Astrocyte of the spinal cord (primary cell): Measurements from ENCODE around the gene CD200.

Experiments
- DNase-seq: peaks from one replicate; pipeline ENCODE4 v3.0.0; 2011; ENCODE audit warnings: low read depth, low spot score
- H3K4me3 ChIP-seq: 2 replicates; pipeline ENCODE4 v1.5.1; 2011; ENCODE audit warnings: low read depth, mild to moderate bottlenecking, low read length, moderate library complexity
- in situ Hi-C: cut with HindIII; loops from 2 replicates; pipeline ENCODE4 v1.10.0; 2017; ENCODE audit warnings: low sequenced_read_pairs
- TF ChIP-seq, protein P1 (sequence below): IDR thresholded peaks from 2 replicates; pipeline ENCODE4 v1.5.1; 2012; ENCODE audit warnings: low read depth, mild to moderate bottlenecking, low read length, inconsistent platforms

Gene CD200

DNA sequence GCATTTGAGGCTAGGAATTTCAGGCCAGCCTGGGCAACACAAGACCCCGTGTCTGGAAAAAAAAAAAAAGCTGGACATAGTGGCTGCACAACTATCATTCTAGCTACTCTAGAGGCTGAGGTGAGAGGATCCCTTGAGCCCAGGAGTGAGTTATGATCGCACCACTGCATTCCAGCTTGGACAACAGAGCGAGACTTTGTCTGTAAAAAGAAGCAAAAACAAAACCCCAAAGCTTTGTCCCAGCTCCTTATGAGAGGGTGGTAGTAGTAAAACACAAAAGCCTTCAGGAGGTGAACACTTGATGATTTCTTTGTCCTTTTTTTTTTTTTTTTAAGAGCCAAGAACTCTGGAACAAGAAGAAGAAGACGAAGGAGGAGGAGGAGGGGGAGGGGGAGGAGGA, 1.1 kb upstream of the CD200 start:
- H3K4me3 ChIP-seq, result no peak overlapping the region
- TF ChIP-seq, protein P1, sequence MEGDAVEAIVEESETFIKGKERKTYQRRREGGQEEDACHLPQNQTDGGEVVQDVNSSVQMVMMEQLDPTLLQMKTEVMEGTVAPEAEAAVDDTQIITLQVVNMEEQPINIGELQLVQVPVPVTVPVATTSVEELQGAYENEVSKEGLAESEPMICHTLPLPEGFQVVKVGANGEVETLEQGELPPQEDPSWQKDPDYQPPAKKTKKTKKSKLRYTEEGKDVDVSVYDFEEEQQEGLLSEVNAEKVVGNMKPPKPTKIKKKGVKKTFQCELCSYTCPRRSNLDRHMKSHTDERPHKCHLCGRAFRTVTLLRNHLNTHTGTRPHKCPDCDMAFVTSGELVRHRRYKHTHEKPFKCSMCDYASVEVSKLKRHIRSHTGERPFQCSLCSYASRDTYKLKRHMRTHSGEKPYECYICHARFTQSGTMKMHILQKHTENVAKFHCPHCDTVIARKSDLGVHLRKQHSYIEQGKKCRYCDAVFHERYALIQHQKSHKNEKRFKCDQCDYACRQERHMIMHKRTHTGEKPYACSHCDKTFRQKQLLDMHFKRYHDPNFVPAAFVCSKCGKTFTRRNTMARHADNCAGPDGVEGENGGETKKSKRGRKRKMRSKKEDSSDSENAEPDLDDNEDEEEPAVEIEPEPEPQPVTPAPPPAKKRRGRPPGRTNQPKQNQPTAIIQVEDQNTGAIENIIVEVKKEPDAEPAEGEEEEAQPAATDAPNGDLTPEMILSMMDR, result no peak
- no peak for DNase-seq
- in situ Hi-C loops, result no loop called here

DNA sequence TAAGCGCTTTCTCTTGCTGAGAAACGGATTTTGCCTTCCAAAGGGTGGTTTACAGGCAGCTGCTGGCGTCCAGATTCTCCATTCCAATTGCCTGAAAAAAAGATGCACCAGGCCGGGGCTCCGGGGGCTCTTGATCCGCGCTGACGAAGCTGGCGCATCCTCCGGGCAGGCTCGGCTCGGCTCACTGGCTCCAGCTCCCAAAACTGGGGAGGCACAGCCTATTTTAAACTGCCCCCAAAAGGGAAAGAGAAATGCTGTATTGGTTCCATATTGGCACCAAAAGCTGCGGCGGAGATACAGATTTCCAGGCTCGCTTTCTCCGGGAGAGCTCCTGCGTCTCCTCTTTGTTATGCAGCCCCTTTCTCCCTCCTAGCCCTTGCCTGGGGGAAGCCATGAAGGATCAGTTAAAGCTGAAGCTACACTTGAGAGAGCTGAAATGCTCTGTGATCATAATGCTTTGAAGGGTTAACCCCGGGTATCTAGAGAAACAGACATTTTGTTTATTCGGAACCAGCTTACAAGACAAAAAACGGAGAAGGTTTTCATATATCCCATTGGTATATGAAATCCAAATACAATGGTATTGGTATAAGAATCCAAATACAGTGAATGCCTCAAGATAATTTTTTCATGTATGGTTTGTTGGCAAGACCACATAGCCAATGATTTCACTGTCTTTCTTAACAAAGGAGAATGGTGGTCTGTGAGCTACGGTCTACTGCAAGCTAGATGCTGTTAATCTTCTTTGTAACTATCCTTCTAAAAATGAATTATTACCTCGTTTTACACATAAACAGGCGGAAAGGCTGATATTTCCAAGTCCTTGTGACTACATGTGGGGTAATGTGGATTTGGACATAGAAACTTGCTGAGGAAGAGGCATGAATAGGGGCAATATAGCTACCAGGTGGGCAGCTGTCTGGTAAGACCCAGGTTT, 693 bp downstream of the CD200 start:
- in situ Hi-C loops, result no loop called here
- peak; percentile 59 for DNase-seq
- TF ChIP-seq, protein P1, result no peak
- H3K4me3 ChIP-seq, result peak overlapping the region; percentile 58

DNA sequence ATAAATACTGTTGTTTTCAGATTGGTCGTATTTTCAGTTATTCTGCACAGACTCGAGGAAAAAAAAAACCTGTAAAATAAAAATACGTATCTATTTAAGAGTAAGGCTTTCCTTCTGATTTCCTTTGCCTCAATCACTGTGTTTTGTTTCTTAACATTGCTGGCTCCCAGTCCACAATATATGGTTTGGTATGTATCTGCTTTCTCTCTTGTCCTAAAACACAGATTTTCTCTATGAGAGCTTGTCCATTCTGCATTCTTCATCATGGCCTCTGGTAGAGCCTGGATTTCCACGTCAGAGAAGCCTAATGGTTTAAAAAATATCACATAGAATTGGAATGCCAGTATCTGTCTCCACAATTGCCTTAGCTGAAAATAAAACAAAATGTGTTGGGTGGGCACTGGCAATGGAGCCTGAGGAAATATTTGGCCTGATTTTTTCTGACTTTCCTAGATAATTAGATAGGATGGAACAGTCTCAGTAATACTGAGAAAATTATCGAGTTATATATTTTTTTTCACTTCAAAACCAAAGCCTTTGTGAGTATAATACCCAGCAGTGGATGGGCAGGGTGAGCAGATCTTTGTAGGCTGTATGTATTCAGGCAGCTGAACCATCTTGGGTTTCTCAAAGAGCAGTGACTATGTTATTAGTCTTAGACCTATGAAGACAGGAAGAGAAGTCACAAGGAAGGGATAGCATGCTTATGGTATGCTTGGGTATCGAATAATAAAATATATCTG, 1.9 kb downstream of the CD200 start:
- no peak overlapping the region for H3K4me3 ChIP-seq
- in situ Hi-C loops, result no loop called here
- DNase-seq, result no peak
- TF ChIP-seq, protein P1, result no peak

DNA sequence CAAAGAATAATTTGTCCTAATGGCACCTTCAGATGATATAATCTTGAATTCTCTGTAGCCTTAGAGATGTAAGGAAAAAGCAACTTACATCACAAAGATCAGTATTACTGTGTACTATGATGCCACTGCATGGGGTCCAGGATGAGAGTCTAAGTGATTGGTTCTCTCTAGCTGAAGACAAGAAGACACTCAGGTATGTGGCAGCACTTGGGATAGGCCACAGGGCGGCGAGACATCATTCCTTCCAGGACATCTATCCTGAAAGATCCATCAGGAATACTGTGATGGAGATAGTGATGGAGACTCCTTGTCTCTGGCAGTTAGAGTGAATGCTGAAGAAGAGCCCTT, 2.5 kb downstream of the CD200 start:
- TF ChIP-seq, protein P1, result no peak
- H3K4me3 ChIP-seq, result no peak overlapping the region
- in situ Hi-C loops, result no loop called here
- no peak for DNase-seq

DNA sequence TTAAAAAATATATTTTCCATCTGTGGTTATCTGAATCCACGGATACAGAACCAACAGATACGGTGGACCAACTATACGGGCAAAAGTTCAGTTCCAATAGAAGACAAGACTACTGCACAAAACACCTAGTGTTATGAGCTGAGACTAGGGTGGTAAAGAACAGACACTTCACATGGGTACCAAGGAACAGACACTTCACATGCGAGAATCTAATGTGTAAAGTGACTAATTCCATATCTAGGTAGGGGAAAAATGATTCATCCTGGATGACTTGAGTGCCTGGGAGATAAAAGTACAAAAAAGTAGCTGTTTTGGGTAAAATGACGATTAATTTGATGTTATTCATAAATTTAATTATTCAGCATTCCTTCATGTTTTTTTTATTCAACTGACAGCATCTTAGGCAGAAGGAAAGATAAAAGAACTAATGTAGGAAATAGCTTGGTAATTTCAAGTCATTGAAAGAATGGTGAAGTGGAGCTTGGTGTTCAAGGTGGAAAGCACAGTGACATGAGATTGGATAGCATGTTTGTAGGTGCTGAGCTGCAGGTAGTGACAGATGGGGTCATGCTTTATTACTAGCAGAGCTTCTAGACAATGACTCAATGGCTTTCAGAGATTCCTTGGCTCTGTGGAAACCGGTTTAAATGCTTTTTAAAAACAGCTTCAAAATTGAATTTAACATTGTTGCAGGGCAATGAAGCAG, 5.2 kb downstream of the CD200 start:
- no peak overlapping the region for H3K4me3 ChIP-seq
- in situ Hi-C loops, result no loop called here
- no peak for DNase-seq
- TF ChIP-seq, protein P1, result no peak

DNA sequence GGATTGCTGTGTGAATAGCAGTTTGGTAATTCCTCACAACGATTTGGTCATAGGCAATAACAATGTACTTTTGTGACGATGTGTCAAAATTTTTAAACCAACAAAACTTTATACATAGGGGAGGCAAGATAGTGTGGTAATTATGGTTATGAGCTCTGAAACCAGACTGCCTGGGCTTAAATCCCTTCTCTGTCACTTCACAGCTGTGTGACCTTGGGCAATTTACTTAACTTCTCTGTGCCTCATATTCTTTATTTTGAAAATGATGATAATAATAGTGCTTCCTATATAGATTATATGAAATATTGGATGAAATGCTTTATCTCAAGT, 5.7 kb downstream of the CD200 start:
- H3K4me3 ChIP-seq, result no peak overlapping the region
- in situ Hi-C loops, result no loop called here
- TF ChIP-seq, protein P1, result no peak
- no peak for DNase-seq
